KMS-11 (cell line): ENCODE results near the gene CKB.

ENCODE experiments used
- H2AFZ ChIP-seq: fragments of 200-600 bp; sonication (generic); 2 replicates; pipeline ENCODE4 v1.6.1; 2016; ENCODE audit warnings: antibody characterized with exemption, mixed run types, low read depth
- H3K27ac ChIP-seq: fragments of 200-600 bp; sonication (generic); 2 replicates; pipeline ENCODE4 v1.6.1; 2016; ENCODE audit warnings: mild to moderate bottlenecking, mixed run types
- H3K27me3 ChIP-seq: fragments of 200-600 bp; sonication (generic); 2 replicates; pipeline ENCODE4 v1.6.1; 2017; ENCODE audit warnings: mild to moderate bottlenecking, low read depth, mixed run types, moderate library complexity; ENCODE audit not compliant: insufficient read depth
- H3K36me3 ChIP-seq: fragments of 200-600 bp; sonication (generic); 2 replicates; pipeline ENCODE4 v1.6.1; 2017; ENCODE audit warnings: mild to moderate bottlenecking, mixed run types; ENCODE audit not compliant: insufficient read depth
- H3K4me1 ChIP-seq: fragments of 200-600 bp; sonication (generic); 2 replicates; pipeline ENCODE4 v1.6.1; 2016; ENCODE audit warnings: mild to moderate bottlenecking, low read depth, mixed run types; ENCODE audit not compliant: poor library complexity, severe bottlenecking
- H3K4me2 ChIP-seq: fragments of 200-600 bp; sonication (generic); 2 replicates; pipeline ENCODE4 v1.7.0; 2016; ENCODE audit warnings: mild to moderate bottlenecking, mixed run types
- H3K4me3 ChIP-seq: fragments of 200-600 bp; sonication (generic); IDR thresholded peaks from 2 replicates; pipeline ENCODE4 v1.6.1; 2017; ENCODE audit warnings: low read depth, low read length, mixed read lengths; ENCODE audit not compliant: insufficient read depth
- H3K79me2 ChIP-seq: fragments of 200-600 bp; sonication (generic); 2 replicates; pipeline ENCODE4 v1.6.1; 2016; ENCODE audit warnings: low read depth, mixed run types; ENCODE audit not compliant: insufficient read depth
- H3K9ac ChIP-seq: fragments of 200-600 bp; sonication (generic); 2 replicates; pipeline ENCODE4 v1.6.1; 2016; ENCODE audit warnings: mild to moderate bottlenecking, mixed run types
- H4K20me1 ChIP-seq: fragments of 200-600 bp; sonication (generic); 2 replicates; pipeline ENCODE4 v1.6.1; 2016; ENCODE audit warnings: mild to moderate bottlenecking, mixed run types; ENCODE audit not compliant: insufficient read depth
- CTCF ChIP-seq: fragments of 200-600 bp; sonication (generic); conservative IDR thresholded peaks from 2 replicates; pipeline ENCODE4 v1.6.1; 2017; ENCODE audit warnings: low read depth, mild to moderate bottlenecking, antibody characterized with exemption, low read length, moderate library complexity, mixed read lengths

Gene CKB

GRCh38 chr14:103563226-103563620, 40.6 kb upstream of the CKB start:
- Histone ChIP-seq H3K27me3 (no peaks in the 10 kb centered on the region), H3K9ac (peak overlapping the region; percentile 56; the same call in 1 of the 2 replicates), H3K4me1 (peaks cover 18% of the 10 kb centered on the region), H3K36me3 (no peaks in the 10 kb centered on the region), H3K27ac (no peak overlapping the region; the same call in 1 of the 2 replicates), H2AFZ (peak overlapping the region; percentile 76; the same call in 1 of the 2 replicates), H4K20me1 (no peaks in the 10 kb centered on the region), H3K4me3 (no peak overlapping the region), H3K79me2 (peaks cover 49% of the 10 kb centered on the region), H3K4me2 (peak overlapping the region; percentile 68)
- no peak for TF ChIP-seq CTCF

- Histone ChIP-seq H3K4me3 (no peak within 1 kb of the TSS), H3K79me2 (peaks cover 49% of the 10 kb centered on the region), H3K9ac (peak within 1 kb of the TSS; percentile 56), H3K36me3 (no peaks in the 10 kb centered on the region), H4K20me1 (no peaks in the 10 kb centered on the region), H2AFZ (peak within 1 kb of the TSS; percentile 76), H3K4me2 (peak within 1 kb of the TSS; percentile 68), H3K27me3 (no peaks in the 10 kb centered on the region), H3K27ac (peak within 1 kb of the TSS; percentile 73), H3K4me1 (peaks cover 18% of the 10 kb centered on the region)
- no peak for TF ChIP-seq CTCF
Observed at GRCh38 chr14:103562429-103563225, 40.0 kb upstream of the CKB start, which contains the start of the genes BAG5 and COA8. Gene BAG5 (minus strand): TSS chr14:103562657. CDS start chr14:103561164, 1,493 bp downstream. Gene COA8 (plus strand): TSS chr14:103562960. CDS start chr14:103563002, 42 bp downstream.

GRCh38 chr14:103562179-103562428, 39.5 kb upstream of the CKB start:
- H3K27ac ChIP-seq, result peak overlapping the region; percentile 73
- peak overlapping the region; percentile 56 for H3K9ac ChIP-seq
- H3K36me3 ChIP-seq, result no peaks in the 10 kb centered on the region
- peak overlapping the region; percentile 76 for H2AFZ ChIP-seq
- peaks cover 18% of the 10 kb centered on the region for H3K4me1 ChIP-seq
- H3K27me3 ChIP-seq, result no peaks in the 10 kb centered on the region
- peak overlapping the region; percentile 68; the same call in 1 of the 2 replicates for H3K4me2 ChIP-seq
- no peaks in the 10 kb centered on the region for H4K20me1 ChIP-seq
- no peak overlapping the region for H3K4me3 ChIP-seq
- peaks cover 49% of the 10 kb centered on the region for H3K79me2 ChIP-seq
- no peak for TF ChIP-seq CTCF

- Histone ChIP-seq H3K36me3 (no peaks in the 10 kb centered on the region), H3K9ac (peak overlapping the region; percentile 56), H3K4me1 (peaks cover 18% of the 10 kb centered on the region), H3K27ac (peak overlapping the region; percentile 73; the same call in 1 of the 2 replicates), H4K20me1 (no peaks in the 10 kb centered on the region), H3K4me2 (peak overlapping the region; percentile 68), H2AFZ (peak overlapping the region; percentile 76), H3K27me3 (no peaks in the 10 kb centered on the region), H3K79me2 (peaks cover 49% of the 10 kb centered on the region), H3K4me3 (no peak overlapping the region)
- TF ChIP-seq CTCF, result no peak
Observed at GRCh38 chr14:103561381-103562178, 39.0 kb upstream of the CKB start.
